Smooth muscle cell (in vitro differentiated cells): ENCODE measurements around the gene FRK. TPM values are rescaled to one million over a fixed set of nuclear protein-coding genes. Genes with fewer than 3 reads are reported as not detected.

Experiments used
- DNase-seq: peaks from one replicate; lab custom pipeline; 2025; ENCODE audit not compliant: unreplicated experiment; lab: John Stamatoyannopoulos, UW
- H2AFZ ChIP-seq: fragments of 200-600 bp; sonication (generic); 2 replicates; pipeline ENCODE4 v1.6.0; 2016; ENCODE audit warnings: antibody characterized with exemption, low read depth, mild to moderate bottlenecking
- H3F3A ChIP-seq: fragments of 200-600 bp; sonication (generic); 2 replicates; pipeline ENCODE4 v1.6.0; 2017; ENCODE audit warnings: antibody characterized with exemption, low read depth
- H3K27ac ChIP-seq: fragments of 200-600 bp; sonication (generic); 2 replicates; pipeline ENCODE4 v1.5.1; 2016; ENCODE audit warnings: low read depth, mild to moderate bottlenecking
- H3K27me3 ChIP-seq: fragments of 200-600 bp; sonication (generic); 2 replicates; pipeline ENCODE4 v1.6.1; 2016; ENCODE audit warnings: low read depth, mild to moderate bottlenecking
- H3K36me3 ChIP-seq: fragments of 200-600 bp; sonication (generic); 2 replicates; pipeline ENCODE4 v1.5.1; 2016; ENCODE audit warnings: low read depth
- H3K4me1 ChIP-seq: fragments of 200-600 bp; sonication (generic); 2 replicates; pipeline ENCODE4 v1.5.1; 2016; ENCODE audit warnings: low read depth
- H3K4me2 ChIP-seq: fragments of 200-600 bp; sonication (generic); 2 replicates; pipeline ENCODE4 v1.6.0; 2016; ENCODE audit warnings: mild to moderate bottlenecking
- H3K4me3 ChIP-seq: fragments of 200-600 bp; sonication (generic); 2 replicates; pipeline ENCODE4 v1.5.1; 2016; ENCODE audit warnings: mild to moderate bottlenecking
- H3K79me2 ChIP-seq: fragments of 200-600 bp; sonication (generic); 2 replicates; pipeline ENCODE4 v1.6.0; 2016; ENCODE audit warnings: low read depth, mild to moderate bottlenecking
- H3K9ac ChIP-seq: fragments of 200-600 bp; sonication (generic); 2 replicates; pipeline ENCODE4 v1.6.0; 2016; ENCODE audit warnings: low read depth
- H3K9me3 ChIP-seq: fragments of 200-600 bp; sonication (generic); replicated peaks from 2 replicates; pipeline ENCODE4 v1.5.1; 2016; ENCODE audit warnings: low read depth
- H4K20me1 ChIP-seq: fragments of 200-600 bp; sonication (generic); 2 replicates; pipeline ENCODE4 v1.6.0; 2016; ENCODE audit warnings: low read depth
- WGBS: methylation state at CpG from one replicate; pipeline ENCODE4 v1.1.7; 2016; ENCODE audit warnings: low lambda C conversion rate; 5-methylcytosine and 5-hydroxymethylcytosine counted together
- polyA plus RNA-seq: library from polyadenylated mRNA; unstranded; fragments of >200 nt; fragmentation: Nextera tagmentation; extraction: Ambion mirVana; gene quantifications from 2 replicates; pipeline ENCODE4 v1.2.1, GENCODE V29; 2016
- total RNA-seq: library from RNA; depleted of rRNA; stranded (reverse); fragments of >200 nt; gene quantifications from 2 replicates; pipeline ENCODE4 v1.2.3, GENCODE V29; 2014
- TF ChIP-seq, protein P1 (sequence below): fragments of 200-600 bp; sonication (generic); IDR thresholded peaks from 2 replicates; pipeline ENCODE4 v1.5.1; 2017; ENCODE audit warnings: borderline replicate concordance, mild to moderate bottlenecking, antibody characterized with exemption; ENCODE audit not compliant: insufficient read depth, poor library complexity, severe bottlenecking

FRK gene
- total and polyA plus RNA-seq, 2 experiments from 2014 or later = 0.11 to 1.4 TPM

DNA sequence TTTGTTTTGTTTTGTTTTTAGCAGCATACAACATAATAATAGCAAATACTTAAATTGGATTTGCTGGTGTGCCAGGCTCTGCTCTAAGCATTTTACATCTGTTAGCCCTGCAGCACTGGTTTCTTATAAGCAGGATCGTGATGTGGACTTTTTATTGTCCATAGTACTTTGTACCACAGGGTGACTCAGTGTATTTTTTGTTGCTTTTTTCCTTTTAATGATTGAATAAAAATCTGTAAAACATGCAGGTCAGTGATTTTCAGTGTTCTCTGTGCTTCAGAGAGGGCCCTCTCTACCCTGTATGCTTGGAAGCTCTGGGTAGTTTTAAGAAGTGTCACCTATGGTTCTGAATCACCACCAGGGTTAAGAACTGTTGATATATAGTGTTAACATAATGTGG, 43.9 kb upstream of the FRK start:
- Histone ChIP-seq H3K79me2 (peaks cover 29% of the 10 kb centered on the region), H4K20me1 (no peaks in the 10 kb centered on the region), H3K4me1 (peaks cover 40% of the 10 kb centered on the region), H3K9me3 (no peaks in the 10 kb centered on the region), H3K36me3 (no peaks in the 10 kb centered on the region), H3F3A (peaks cover 3% of the 10 kb centered on the region), H3K4me2 (no peak overlapping the region), H3K27me3 (no peaks in the 10 kb centered on the region), H3K4me3 (no peak overlapping the region), H2AFZ (no peak overlapping the region), H3K9ac (no peak overlapping the region), H3K27ac (no peak overlapping the region)
- 84% methylated on average over 1 of the region's 1 CpG for WGBS
- TF ChIP-seq, protein P1, sequence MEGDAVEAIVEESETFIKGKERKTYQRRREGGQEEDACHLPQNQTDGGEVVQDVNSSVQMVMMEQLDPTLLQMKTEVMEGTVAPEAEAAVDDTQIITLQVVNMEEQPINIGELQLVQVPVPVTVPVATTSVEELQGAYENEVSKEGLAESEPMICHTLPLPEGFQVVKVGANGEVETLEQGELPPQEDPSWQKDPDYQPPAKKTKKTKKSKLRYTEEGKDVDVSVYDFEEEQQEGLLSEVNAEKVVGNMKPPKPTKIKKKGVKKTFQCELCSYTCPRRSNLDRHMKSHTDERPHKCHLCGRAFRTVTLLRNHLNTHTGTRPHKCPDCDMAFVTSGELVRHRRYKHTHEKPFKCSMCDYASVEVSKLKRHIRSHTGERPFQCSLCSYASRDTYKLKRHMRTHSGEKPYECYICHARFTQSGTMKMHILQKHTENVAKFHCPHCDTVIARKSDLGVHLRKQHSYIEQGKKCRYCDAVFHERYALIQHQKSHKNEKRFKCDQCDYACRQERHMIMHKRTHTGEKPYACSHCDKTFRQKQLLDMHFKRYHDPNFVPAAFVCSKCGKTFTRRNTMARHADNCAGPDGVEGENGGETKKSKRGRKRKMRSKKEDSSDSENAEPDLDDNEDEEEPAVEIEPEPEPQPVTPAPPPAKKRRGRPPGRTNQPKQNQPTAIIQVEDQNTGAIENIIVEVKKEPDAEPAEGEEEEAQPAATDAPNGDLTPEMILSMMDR = no peak
- DNase-seq = no peak

DNA sequence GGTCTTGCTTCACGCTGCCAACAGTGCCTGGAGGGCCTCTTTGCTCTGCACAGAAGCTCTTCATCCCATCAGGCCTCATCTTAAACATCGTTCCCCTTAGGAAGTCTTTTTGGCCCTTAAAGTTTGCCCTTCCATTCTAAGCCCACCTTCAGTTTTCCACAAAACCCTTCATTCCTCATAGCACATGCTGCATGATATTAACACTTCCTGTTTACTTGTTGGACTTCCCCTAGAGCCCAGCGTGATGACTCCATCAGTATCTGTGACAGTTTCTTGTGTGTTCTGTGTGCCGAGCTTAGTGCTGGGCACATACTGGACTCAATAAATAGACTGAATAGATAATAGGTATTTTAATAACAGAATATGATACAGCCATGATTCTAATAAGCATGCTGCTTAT, 42.2 kb upstream of the FRK start:
- TF ChIP-seq, protein P1 = no peak
- Histone ChIP-seq H3K36me3 (no peaks in the 10 kb centered on the region), H3F3A (peaks cover 3% of the 10 kb centered on the region), H3K27me3 (no peaks in the 10 kb centered on the region), H3K4me1 (peaks cover 40% of the 10 kb centered on the region), H3K9me3 (no peaks in the 10 kb centered on the region), H3K79me2 (peaks cover 29% of the 10 kb centered on the region), H3K4me2 (no peak overlapping the region), H4K20me1 (no peaks in the 10 kb centered on the region), H2AFZ (no peak overlapping the region), H3K27ac (no peak overlapping the region), H3K9ac (no peak overlapping the region), H3K4me3 (no peak overlapping the region)
- 85% methylated on average over 4 of the region's 4 CpGs for WGBS
- no peak for DNase-seq

DNA sequence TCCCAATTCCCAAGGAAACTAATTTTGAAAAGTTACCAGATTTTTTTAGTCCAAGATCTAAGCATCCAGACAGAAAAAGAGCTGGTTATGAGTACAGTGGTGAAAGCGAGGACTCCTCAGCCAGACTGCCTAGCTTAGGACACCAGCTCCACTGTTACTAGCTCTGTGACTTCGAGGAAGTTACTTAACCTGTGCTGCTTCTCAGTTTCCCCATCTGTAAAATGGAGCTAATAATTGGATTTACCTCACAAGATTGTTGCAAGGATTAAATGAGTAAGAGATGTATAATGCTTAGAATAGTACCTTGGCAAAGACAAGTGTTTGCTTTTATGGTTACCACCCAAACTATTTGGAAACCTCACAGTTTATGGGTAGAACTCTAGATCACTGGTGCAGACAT, 41.1 kb upstream of the FRK start:
- no peaks in the 10 kb centered on the region for H3K27me3 ChIP-seq
- TF ChIP-seq, protein P1 = no peak
- no peak for DNase-seq
- H3K4me2 ChIP-seq = peak overlapping the region; percentile 94
- H3K27ac ChIP-seq = peak overlapping the region; percentile 53
- peaks cover 3% of the 10 kb centered on the region for H3F3A ChIP-seq
- no peak overlapping the region for H3K9ac ChIP-seq
- 86% methylated on average over 2 of the region's 2 CpGs for WGBS
- H4K20me1 ChIP-seq = no peaks in the 10 kb centered on the region
- H3K4me1 ChIP-seq = peaks cover 35% of the 10 kb centered on the region
- H3K36me3 ChIP-seq = no peaks in the 10 kb centered on the region
- H2AFZ ChIP-seq = peak overlapping the region; percentile 100
- peaks cover 29% of the 10 kb centered on the region for H3K79me2 ChIP-seq
- H3K9me3 ChIP-seq = no peaks in the 10 kb centered on the region
- peak overlapping the region; percentile 99 for H3K4me3 ChIP-seq

DNA sequence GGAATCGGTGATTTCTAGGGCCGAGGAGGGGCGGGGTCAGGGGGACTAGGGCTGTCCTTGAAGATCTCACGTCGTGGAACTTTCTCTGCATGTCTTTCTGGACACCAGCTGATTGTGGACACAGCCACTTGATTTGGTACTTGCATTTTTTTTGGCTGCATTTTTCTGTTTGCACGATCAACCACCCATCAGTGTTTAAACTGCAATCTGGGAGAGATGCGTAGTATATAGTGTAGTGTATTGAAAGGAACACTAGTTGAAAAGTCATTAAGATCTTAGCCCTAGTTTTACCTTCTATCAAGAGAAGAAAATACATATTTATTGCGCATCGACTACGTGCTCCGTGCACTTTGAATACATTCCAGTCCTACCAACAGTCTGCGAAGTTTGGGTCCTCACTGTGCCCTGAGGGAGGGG, 40.6 kb upstream of the FRK start:
- H3K79me2 ChIP-seq = peaks cover 29% of the 10 kb centered on the region
- no peak for DNase-seq
- H3K4me3 ChIP-seq = peak overlapping the region; percentile 99
- H4K20me1 ChIP-seq = no peaks in the 10 kb centered on the region
- TF ChIP-seq, protein P1 = no peak
- no peaks in the 10 kb centered on the region for H3K27me3 ChIP-seq
- no peaks in the 10 kb centered on the region for H3K36me3 ChIP-seq
- peak overlapping the region; percentile 66 for H3K9ac ChIP-seq
- peaks cover 30% of the 10 kb centered on the region for H3K4me1 ChIP-seq
- peaks cover 3% of the 10 kb centered on the region for H3F3A ChIP-seq
- peak overlapping the region; percentile 94 for H3K4me2 ChIP-seq
- peak overlapping the region; percentile 100 for H2AFZ ChIP-seq
- H3K9me3 ChIP-seq = peaks cover 4% of the 10 kb centered on the region
- WGBS = 2% methylated on average over 12 of the region's 12 CpGs
- H3K27ac ChIP-seq = peak overlapping the region; percentile 53
